DMS53 treated with DMSO at 0.1 percent for 48 hours (cell line): ENCODE measurements around the gene SH3PXD2B.
"Not testable (repeated sequence)": the region's sequence is repeated elsewhere in the genome, so short reads cannot be mapped to it uniquely, and the experiment has no call there.

Source experiments
- DNase-seq: peaks from one replicate; lab custom pipeline; 2025; ENCODE audit not compliant: unreplicated experiment; lab: John Stamatoyannopoulos, UW

SH3PXD2B gene

DNA sequence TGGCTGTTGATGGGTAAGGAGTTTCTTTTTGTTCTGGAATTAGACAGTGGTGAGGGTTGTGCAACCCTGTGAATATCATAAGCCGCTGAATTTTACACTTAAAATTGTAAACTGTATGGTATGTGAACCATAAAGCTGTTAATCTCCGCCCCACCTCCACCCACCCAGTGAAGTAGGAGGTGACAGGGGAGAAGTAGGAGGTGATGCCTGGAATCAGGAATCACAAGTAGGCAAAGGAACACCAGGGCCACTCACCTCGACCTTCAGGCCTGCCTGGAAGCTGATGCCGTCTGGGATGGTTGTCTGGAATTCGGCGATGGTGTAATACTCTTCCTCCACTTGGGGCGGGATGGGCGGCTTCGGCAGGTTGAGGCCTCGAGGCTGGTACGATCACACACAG is 108.4 kb downstream of the SH3PXD2B start:
- DNase-seq, result no peak

DNA sequence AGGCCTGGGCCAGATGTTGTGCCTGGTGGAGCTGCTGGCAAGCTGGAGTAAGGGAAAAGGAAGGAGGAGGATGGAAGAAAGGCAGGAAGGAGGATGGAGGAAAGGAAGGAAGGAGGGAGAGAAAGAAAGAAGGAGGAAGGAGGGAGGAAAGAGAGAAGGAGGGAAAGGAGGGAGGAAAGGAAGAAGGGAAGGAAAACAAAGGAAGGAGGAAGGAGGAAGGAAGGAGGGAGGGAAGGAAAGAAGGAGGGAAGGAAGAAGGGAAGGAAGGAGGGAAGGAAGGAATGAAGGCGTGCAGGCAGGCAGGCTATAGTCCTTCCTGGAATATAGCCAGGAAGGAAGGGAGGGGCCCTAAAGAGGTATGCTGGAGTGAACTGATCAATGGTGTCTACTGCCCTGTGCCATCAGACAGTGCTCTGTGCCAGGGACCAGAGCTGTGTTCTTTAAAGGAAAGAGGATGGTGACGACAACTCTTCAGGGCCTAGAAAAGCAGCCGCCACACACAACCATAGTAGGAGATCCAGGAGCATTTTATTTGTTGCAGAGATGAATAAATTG is 109.4 kb downstream of the SH3PXD2B start:
- no peak for DNase-seq

DNA sequence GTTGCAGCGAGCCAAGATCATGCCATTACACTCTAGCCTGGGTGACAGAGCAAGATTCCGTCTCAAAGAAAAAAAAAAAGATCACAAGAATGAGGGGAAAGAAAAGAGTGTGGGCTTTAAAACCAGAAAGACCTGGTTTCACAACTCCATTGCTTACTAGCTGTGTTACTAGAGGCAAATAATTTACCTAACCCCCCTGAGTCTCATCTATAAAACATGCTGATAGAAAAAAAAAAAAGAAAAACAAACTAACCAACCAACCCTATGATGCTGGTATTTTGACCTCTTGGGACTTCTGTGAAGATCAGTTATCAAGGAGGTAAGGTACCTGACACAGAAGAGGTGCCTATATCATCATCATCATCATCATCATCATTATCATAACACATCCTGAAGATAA is 110.6 kb downstream of the SH3PXD2B start:
- DNase-seq, result no peak

DNA sequence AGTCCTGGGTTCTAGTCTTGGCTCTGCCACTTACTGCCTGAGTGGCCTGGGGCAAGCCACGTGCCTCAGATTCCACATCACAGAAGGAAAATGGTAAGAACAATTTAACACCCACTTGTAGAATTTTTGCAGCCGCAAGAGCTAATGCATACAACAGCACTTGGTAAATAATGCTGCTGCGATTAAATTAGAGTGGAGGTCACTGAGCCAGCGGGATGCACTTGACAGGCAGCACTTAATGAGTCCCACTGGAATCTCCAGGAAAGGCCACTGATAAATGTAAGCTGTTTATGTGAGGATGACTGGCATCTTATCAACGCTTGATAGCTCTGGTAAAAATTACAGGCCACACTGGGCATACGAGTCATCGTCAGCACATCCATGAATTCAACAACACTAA is 111.4 kb downstream of the SH3PXD2B start:
- no peak for DNase-seq

DNA sequence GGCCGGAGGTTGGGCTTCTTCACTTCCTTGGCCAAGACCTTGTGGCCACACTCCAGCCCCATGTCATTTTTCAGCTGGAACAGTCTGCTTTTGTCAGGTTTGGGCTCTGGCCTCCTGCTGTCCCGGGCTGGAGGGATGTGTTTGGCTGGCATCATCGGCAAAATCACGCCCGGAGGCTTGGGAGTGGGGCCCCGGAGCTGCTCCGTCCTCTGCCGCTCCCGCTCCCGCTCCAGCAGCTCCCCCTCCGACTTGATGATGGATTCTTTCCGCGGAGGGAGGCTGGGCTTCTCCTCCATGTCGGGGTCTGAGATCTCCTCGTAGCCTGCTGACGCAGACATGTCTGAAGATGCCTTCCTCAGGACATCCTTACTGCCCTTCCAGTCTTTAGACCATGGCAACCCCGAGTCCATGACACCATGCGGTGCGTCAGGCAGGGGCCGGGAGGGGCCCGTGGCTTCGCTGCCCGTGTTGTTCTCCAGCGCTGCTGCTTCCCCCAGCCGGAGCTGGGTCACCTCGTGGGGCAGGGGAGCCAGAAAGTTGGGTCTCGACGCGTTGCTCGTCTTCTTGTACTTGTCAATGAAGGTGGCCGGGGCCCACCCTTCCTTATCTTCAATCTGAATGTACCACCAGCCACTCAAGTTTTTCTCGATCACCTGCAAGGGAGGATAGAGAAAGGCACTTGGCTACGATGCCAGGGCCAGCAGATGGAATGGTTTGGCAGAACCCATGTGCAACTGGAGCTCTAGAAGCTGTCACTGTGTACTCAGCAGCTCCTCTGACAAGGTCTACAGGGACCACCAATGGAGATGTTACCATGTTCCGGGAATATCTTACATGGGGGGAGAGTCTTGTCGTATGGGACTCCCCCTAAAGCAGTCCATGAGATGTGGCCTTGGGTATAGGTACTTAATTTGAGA is 114.8 kb downstream of the SH3PXD2B start:
- DNase-seq, result no peak

DNA sequence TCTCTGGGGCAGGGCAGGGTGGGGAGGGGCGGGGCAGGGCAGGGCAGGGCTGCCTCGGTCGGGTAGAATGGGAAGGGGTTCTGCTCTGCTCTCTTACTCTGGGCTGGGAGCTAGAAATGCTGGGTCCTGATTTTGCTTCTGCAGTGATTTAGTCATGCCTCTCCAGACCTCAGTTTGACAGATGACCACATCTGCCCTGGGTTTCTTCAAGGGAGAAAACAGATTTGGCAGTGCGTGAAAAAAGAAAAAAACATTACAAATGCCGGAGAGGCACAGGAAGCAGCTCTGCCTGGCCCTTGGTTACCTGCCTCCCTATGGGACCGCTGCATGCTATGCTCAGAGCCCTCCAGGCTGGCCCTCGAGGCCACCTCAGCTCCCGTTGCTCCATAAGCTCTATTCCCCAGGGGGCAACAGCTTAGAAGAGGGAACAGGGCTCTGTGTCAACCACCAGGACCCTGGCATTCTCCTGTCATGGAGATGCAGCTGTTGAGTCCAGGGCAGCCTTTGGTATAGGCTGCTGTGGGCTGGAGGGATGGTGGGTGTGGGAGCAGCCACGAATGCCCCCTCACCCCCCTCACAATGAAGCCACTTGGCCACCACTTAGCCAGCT is 117.5 kb downstream of the SH3PXD2B start:
- no peak for DNase-seq

DNA sequence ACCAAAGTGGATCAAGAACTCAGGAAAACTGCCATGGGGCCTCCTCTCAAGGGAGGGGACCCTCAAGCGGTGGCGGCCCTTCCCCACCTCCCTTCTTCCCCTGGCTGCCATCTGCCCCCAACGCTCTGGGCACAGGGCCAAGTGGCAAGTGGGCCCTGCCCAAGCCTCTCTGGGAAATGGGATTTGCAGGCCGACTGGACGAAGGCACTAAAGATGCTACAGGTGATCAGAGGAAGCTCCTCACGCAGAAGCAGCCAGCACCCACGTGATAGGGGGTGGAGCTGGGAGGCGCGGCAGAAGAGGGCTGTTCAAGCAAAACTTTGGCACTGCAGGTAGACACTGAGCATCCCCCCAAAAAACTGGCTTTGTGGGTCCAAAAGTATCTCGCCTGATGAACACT is 118.1 kb downstream of the SH3PXD2B start:
- DNase-seq, result no peak

DNA sequence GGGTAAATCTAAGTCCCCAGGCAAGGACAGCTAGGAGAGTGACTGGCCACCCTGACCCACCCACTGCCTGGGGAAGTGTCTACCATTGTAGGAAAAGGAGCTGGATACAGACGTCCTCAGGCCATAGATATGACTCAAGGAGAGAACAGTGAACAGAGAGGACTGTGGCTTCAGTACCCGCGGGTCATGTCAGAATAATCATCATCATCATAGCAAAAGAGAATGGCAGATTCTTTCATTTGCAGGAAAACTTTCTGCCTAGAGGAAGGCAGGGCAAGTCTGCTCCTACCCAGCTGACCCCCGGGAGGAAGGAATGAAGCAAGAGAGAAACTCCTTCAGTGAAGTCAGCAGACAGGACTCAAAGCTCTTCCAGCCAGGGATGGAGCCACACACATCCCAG is 118.6 kb downstream of the SH3PXD2B start:
- no peak for DNase-seq

DNA sequence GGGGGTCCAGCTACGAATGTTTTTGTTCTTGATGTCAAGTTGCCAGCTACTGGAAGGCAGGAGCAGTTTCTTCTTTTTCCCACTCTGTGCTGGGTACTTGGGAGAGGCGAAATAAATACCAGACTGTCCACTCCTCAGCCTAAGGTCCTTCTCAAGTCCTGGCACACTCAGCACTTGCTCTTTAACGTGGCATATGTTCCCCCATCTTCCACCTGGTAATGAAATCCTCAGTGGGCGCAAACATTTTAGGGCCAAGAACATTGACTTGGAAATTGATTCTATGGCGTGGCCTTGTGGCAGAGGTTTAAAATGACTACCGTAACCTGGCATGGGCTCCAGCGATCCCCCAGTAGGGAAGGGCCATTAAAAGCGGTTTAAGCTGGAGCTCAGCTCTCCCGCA is 119.7 kb downstream of the SH3PXD2B start:
- DNase-seq, result no peak

DNA sequence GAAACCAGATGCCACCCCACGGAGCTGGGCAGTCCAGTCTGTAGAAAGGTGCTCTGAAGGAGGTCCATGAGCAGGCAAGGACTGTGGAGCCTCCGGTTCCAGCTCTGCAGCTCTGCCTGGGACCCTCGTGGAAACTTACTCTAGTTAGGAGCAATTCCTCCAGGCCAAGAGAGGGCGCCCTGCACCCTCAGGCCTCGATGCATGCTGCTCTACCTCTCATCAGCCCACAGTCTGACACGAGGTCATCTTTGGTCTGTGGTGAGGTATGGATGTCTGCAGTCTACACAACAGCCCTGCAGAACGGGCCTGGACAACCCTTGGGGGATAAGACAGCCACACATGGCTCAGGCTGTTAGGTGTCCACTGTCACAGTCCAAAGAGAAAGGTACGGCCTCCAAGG is 120.1 kb downstream of the SH3PXD2B start:
- DNase-seq, result no peak

DNA sequence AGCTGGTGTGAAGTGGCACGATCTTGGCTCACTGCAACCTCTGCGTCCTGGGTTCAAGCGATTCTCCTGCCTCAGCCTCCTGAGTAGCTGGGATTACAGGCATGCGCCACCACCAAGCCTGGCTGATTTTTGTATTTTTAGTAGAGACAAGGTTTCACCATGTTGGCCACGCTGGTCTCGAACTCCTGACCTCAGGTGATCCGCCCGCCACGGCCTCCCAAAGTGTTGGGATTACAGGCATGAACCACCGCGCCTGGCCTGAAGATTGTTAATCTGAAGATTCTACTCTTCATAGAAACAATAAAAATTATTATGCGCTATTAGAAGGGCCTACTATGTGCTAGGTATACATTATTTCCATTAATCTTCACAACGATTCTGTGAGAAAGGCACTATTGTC is 127.4 kb downstream of the SH3PXD2B start:
- DNase-seq, result not testable (repeated sequence)

DNA sequence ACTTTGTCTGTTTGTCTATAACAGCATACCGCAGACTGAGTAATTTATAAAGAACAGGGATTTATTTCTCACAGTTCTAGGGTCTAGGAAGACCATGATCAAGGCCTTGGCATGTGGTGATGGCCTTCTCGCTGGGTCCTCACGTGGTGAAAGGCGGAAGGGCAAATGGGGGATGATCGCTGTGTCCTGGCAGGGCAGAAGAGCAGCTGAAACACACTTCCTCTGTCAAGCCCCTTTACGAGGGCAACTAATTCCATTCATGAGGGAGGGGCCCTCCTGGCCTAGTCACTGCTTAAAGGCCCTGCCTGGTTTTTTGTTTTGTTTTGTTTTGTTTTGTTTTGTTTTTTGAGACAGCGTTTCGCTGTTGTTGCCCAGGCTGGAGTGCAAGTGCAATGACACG is 128.9 kb downstream of the SH3PXD2B start:
- DNase-seq, result no peak

DNA sequence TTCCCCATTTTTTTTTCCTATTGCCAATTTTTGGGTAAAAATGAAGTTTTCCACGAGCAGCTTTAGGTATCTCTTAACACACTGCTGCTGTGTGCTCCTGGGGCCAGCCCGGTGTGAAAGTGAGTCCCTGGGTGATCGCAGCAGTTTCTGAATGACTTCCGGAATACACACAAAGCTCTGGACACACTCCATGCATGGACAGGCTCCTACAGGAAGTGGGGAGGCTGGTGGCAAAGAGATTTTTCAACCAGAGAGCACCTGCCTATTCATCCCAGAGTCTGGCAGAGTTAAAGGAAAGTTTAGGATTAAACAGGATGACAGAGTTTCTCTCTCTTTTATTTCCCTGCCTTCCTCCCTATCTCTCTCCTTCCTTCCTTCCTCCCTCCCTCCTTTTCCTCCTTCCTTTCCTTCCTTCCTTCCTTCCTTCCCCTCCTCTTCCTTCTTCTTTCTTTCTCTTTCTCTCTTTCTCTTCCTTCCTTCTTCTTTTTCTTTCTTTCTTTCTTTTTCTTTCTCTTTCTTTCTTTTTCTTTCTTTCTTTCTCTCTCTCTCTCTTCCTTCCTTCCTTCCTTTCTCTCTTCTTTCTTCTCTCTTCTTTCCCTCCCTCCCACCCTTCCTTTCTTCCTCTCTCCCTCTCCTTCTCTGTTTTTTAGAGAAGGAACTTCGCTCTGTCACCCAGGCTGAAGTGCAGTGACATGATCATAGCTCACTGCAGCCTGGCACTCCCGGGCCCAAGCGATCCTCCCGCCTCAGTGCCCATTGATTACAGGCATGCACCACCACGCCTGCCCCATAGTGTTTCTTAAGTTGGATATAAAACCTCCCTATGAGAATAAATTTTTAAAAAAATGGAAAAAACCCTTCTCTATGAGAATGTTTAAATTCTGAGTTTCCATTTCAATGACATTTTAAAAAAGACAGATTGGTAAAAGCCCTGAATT is 132.0 kb downstream of the SH3PXD2B start:
- DNase-seq, result peak; percentile 92

DNA sequence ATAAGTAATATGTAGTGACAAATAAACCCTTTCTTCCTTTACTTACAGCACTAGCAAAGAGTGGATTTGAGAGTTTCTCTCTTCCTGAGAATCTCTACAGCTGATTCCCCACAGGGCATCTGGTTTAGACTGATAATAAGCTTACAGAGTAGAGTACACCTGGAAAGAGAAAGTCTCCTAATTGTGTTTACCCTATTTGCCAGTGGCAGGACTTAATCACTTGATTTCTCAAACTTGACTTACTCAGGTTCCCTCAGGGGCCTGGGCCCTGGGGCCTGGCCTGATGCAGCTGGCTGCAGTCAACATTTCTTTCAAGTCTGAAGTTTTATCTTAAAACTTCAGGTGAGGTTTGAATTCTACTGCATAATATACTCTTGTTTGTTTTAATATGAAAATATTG is 132.7 kb downstream of the SH3PXD2B start:
- no peak for DNase-seq

DNA sequence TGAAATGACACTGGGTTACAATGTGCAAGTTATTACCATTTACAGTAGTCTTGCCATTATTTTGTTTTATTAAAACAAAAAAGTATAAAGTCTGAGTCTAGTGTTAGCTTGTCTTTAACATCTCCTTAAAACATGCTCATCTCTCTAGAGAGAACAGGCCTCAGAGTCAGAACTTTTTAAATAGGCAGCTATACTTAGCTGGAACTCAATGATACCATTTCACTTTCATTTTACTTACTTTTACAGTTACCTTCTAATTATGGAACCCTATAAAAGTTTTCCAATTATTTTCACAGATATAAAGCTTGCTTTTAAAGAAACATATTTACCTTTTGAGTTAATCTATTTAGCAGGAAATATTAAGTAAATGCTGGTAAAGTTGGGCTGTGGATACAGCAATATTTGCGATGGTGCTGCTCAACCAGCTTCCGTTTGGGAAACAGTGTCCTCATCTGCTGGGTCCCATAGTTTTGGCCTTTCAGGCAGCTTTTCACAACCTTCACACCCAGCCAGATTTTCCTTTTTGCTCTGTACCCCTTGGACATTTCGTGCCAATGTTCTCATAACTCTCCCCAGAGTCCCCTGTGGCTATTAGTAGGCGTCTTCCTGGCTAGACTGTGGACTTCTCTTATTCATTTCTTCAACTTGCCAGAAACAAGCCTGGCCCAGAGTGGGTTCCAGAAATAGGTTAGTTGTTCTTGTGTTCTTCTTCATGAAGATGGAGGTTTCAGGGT is 134.4 kb downstream of the SH3PXD2B start:
- DNase-seq, result no peak

DNA sequence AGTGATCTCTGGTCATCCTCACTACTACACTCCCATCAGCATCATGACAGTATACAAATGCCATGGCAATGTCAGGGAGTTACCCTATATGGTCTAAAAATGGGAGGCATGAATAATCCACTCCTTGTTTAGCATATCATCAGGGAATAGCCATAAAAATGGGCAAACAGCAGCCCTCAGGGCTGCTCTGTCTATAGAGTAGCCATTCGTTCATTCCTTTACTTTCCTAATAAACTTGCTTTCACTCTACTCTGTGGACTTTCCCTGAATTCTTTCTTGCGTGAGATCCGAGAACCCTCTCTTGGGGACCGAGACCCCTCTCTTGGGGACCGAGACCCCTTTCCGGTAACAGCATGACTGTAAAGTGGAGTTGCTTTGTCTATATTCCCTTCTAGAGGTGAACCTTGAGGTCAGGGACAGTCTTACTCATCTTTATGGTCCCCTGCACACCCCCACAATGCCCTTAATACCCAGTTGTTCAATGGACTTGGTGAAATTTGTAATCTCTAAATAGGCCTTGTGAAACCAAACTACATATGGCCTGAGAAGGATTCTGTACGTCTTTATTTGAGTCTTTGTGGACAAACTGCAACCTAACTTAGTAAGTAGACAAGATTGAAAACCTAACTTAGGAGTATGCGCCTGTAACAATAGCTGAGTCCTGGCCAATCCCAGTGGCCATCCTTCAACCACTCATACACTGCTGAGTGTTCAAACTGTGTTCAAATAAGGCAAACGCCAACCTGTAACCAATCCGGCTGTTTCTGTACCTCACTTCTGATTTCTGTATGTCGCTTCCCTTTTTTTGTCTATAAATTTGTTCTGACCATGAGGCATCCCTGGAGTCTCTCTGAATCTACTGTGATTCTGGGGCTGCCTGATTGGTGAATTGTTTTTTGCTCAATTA is 138.5 kb downstream of the SH3PXD2B start:
- DNase-seq, result no peak

DNA sequence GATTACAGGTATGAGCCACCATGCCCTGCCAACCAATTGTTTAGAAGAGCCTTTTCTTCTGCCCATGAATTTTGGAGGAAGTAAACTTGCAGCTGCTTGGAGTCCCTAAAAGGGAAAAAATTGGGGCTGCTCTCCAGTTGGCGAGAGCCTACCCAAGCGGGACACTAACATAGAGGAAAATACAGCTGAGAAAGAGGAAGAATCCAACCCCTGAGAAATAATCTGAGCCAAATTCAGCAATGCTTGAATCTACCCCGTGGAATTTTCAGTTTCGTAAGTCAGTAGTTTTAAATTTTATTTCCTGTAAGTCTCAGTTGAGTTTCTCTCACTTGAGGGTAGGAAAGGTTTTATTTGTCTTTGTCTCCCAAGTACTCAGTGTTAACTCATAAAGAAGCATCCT is 140.4 kb downstream of the SH3PXD2B start:
- DNase-seq, result no peak

DNA sequence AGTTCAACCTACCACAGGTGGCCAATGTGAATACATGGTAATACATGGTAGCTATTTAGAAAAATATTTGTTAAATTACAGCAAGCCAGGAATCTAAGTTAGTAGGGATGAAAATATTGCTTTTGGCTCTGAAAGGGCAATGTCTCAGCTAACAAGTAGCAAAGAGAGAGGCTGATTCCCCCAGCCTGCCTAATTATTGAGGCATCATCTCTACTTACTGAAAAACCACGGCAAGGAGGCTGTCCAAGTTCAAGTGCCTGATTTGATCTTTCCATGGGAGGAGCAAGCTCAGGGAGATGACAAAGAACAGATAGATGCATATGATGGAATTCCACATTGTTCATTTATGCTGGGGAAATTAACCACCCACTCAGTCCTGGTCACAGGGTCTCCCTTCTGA is 142.0 kb downstream of the SH3PXD2B start:
- DNase-seq, result no peak

DNA sequence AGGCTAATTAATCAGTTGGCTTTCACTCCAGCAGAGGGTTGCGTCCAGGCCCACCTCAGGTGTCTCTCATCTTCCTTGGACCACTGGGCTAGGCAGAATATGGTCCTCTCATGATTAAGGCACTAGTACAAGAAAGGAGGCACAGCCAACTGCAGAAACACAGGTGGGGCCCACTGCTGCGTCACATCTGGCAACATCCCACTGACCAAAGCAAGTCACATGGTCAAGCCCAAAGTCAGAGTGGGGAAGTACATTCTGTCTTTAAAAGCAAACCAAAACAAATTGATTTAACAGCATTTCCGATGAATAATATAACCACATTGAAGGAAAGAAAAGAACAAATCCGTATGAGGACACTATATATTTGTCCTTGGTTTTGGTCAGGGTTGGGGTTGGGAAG is 142.7 kb downstream of the SH3PXD2B start:
- DNase-seq, result no peak

DNA sequence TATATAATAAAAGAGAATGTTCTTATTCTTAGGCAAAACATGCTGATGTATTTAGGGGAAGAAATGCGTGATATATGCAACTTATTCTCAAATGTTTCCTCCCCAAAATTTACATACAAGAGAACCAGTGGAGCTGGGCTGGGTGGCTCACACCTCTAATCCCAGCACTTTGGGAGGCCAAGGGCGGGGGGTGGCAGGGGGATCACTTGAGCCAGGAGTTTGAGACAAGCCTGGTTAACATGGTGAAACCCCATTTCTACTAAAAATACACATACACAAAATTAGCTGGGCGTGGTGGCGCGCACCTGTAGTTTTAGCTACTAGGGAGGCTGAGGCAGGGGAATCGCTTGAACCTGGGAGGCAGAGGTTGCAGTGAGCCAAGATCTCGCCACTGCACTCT is 143.3 kb downstream of the SH3PXD2B start:
- DNase-seq, result no peak
